AG04450 (cell line): ENCODE data around the gene C1orf116. TPM values are rescaled to one million over a fixed set of nuclear protein-coding genes. Genes with fewer than 3 reads are reported as not detected.

Experiments used
- CTCF ChIA-PET: fragments of 300-600, 350-600 bp; formaldehyde crosslinking; extraction: SDS; loops from one replicate; lab custom pipeline; 2022; ENCODE audit warnings: antibody characterized with exemption, inconsistent platforms; lab: Charles Lee
- POLR2A ChIA-PET: fragments of 350-600 bp; formaldehyde crosslinking; extraction: SDS; loops from one replicate; lab custom pipeline; 2021; ENCODE audit warnings: antibody characterized with exemption, inconsistent platforms; lab: Yijun Ruan, JAX
- DNase-seq: peaks from one replicate; pipeline ENCODE4 v3.0.0-alpha.2; 2011; ENCODE audit warnings: low read depth, low spot score
- H3K27ac ChIP-seq: one replicate; pipeline ENCODE4 v1.5.1; 2012; ENCODE audit warnings: low read depth, low read length, control low read depth
- H3K27me3 ChIP-seq: one replicate; pipeline ENCODE4 v1.6.0; 2012; ENCODE audit warnings: low read length; ENCODE audit not compliant: control insufficient read depth, insufficient read depth
- H3K4me3 ChIP-seq: 2 replicates; pipeline ENCODE4 v1.5.1; 2011; ENCODE audit warnings: mild to moderate bottlenecking, low read depth, low read length, control low read depth
- H3K9me3 ChIP-seq: 2 replicates; pipeline ENCODE4 v1.5.1; 2012; ENCODE audit warnings: low read length; ENCODE audit not compliant: control insufficient read depth, insufficient read depth
- CTCF ChIP-seq: IDR thresholded peaks from 2 replicates; pipeline ENCODE4 v1.5.1; 2011; ENCODE audit warnings: low read depth, low read length, control low read depth, inconsistent platforms
- polyA minus RNA-seq: library from RNA; depleted of rRNA, polyadenylated mRNA; stranded (reverse); fragments of >200 nt; gene quantifications from 2 replicates; pipeline ENCODE4 v1.2.3, GENCODE V29; 2011; rRNA and poly(A)+ RNA removed
- polyA plus RNA-seq: library from polyadenylated mRNA; depleted of rRNA; stranded (reverse); fragments of >200 nt; gene quantifications from 2 replicates; pipeline ENCODE4 v1.2.3, GENCODE V29; 2011; rRNA removed

C1orf116 gene
- polyA plus RNA-seq = not detected in 2 replicates
- not detected in 2 replicates for polyA minus RNA-seq

GRCh38 chr1:207032528-207033017 lies at the start of gene C1orf116:
C1orf116 (minus strand) TSS chr1:207032756; CDS start chr1:207027598, 5,158 bp downstream.
- no peak for TF ChIP-seq CTCF
- CTCF ChIA-PET = interaction anchor here (0.5 to 3.2 kb wide), 5 partner anchors 9 to 375 kb away, joined by 3 to 20 read pairs (median 5); no protein-coding TSS in a partner anchor

GRCh38 chr1:207081806-207082205 lies 49.2 kb upstream of the C1orf116 start:
- H3K4me3 ChIP-seq = no peak overlapping the region
- H3K9me3 ChIP-seq = no peaks in the 10 kb centered on the region
- peaks cover 8% of the 10 kb centered on the region for H3K27me3 ChIP-seq
- ChIA-PET POLR2A (no interaction called here), CTCF (interaction anchor here (0.7 to 7.5 kb wide), 3 partner anchors 32 to 324 kb away, joined by 3 to 83 read pairs (median 4); no protein-coding TSS in a partner anchor)
- no peak overlapping the region for H3K27ac ChIP-seq
- no peak for DNase-seq
- no peak for TF ChIP-seq CTCF

More at GRCh38 chr1:207032528-207033017, at the start of gene C1orf116:
- POLR2A ChIA-PET = no interaction called here
- Histone ChIP-seq H3K4me3 (no peak within 1 kb of the TSS), H3K27ac (no peak within 1 kb of the TSS), H3K9me3 (peaks cover 1% of the 10 kb centered on the region; the same call in 1 of the 2 replicates), H3K27me3 (peaks cover 9% of the 10 kb centered on the region)
- DNase-seq = no peak

- H3K9me3 ChIP-seq = no peaks in the 10 kb centered on the region
- no peak for TF ChIP-seq CTCF
- CTCF ChIA-PET = interaction anchor here (0.7 to 7.5 kb wide), 5 partner anchors 10 to 892 kb away, joined by 3 to 83 read pairs (median 4); no protein-coding TSS in a partner anchor
- H3K27ac ChIP-seq = no peak overlapping the region
- no peak for DNase-seq
- H3K27me3 ChIP-seq = peaks cover 7% of the 10 kb centered on the region
- no peak overlapping the region for H3K4me3 ChIP-seq
- POLR2A ChIA-PET = no interaction called here
Observed at GRCh38 chr1:207081088-207081487, 48.5 kb upstream of the C1orf116 start.

- peaks cover 7% of the 10 kb centered on the region for H3K27me3 ChIP-seq
- no peaks in the 10 kb centered on the region for H3K9me3 ChIP-seq
- no peak for DNase-seq
- ChIA-PET CTCF (interaction anchor here (1.1 to 7.5 kb wide), 5 partner anchors 8 to 326 kb away, joined by 3 to 83 read pairs (median 4); no protein-coding TSS in a partner anchor), POLR2A (no interaction called here)
- TF ChIP-seq CTCF = no peak
- H3K27ac ChIP-seq = no peak overlapping the region
- H3K4me3 ChIP-seq = no peak overlapping the region
Observed at GRCh38 chr1:207079706-207080241, 47.2 kb upstream of the C1orf116 start.

- no peak for DNase-seq
- H3K9me3 ChIP-seq = no peaks in the 10 kb centered on the region
- no peak for TF ChIP-seq CTCF
- CTCF ChIA-PET = interaction anchor here (0.7 to 7.5 kb wide), 12 partner anchors 10 to 327 kb away, joined by 3 to 83 read pairs (median 4); partner anchors contain the start of genes C4BPA, PFKFB2 and YOD1
- POLR2A ChIA-PET = no interaction called here
- no peak overlapping the region for H3K27ac ChIP-seq
- peaks cover 7% of the 10 kb centered on the region for H3K27me3 ChIP-seq
- H3K4me3 ChIP-seq = no peak overlapping the region
Observed at GRCh38 chr1:207078578-207079132, 46.1 kb upstream of the C1orf116 start.
